HUDEP-2 (cell line): Measurements from ENCODE around the gene KLK15.
A peak's percentile ranks its signal among the peaks of the same experiment; 100 is the strongest.

Source experiments
- DNase-seq, 76 experiments: peaks; one replicate each; lab custom pipeline; 2025; ENCODE audit not compliant: unreplicated experiment in 76 of 76; lab: John Stamatoyannopoulos, UW

The KLK15 gene

DNA sequence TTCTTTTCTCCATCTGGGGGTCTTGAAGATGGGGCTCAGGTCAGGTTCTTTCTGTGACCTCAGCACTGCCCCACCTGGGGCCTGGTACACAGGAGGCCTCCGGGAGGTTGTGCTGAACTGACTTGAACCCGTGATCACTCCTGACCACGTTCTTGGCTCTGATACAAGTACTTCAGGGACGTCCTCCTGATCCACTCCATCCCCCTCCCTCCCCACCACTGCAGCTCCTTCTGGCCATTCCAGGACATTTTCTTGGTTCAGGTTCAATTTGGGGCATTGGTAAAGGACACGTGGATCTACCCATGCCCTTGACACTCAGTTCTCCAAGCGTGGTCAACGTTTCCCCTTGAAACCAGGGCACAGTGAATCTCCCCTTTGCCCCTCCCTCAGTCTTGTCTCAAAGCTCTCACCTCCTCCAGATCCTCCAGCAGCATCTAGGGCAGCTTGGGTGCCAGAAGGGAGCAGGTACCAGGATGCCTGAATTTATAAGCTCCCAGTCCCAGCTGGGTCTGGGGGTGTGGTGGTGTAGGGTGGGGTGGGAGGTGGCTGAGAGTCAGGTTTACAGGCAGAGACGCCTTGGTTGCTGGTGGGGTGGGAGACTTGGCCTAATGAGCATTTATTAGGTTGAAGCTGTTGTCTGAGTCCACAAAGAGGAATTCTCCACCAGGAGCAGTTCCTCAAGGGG lies at the start of gene KLK15:
Gene KLK15 (minus strand): TSS at position 458 of the 685 bp plus-strand sequence. CDS start 2,082 bp downstream, outside the sequence.
- peak in 4 of 76 experiments; percentile 18 to 52 (median 28) for DNase-seq

DNA sequence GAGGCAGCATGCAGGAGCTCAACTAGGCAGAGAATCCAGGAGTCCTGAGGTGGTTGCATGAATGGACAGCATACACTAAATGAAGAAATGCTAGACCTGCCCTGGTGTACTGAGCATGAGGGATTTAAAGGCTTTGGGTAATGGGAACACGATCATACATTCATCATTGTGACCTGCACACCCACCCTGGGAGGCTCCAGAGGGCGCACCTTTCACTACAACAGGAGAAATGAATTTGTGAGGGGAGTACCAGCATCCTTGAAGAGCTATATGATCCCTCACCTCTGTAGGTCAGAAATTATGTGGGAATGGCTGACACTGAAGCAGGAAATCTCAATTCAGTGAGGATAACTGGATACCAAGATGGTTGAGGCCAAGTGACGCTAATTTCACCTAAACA lies 48.8 kb upstream of the KLK15 start:
- no peak for DNase-seq

DNA sequence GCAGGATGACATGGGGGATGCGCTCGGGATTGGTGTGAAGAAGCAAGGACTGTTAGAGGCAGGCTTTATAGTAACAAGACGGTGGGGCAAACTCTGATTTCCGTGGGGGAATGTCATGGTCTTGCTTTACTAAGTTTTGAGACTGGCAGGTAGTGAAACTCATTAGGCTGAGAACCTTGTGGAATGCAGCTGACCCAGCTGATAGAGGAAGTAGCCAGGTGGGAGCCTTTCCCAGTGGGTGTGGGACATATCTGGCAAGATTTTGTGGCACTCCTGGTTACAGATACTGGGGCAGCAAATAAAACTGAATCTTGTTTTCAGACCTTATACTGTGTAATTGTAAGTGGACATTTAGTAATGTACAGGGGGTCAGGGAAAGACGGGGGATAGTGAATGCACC lies 46.9 kb upstream of the KLK15 start:
- DNase-seq, result no peak

DNA sequence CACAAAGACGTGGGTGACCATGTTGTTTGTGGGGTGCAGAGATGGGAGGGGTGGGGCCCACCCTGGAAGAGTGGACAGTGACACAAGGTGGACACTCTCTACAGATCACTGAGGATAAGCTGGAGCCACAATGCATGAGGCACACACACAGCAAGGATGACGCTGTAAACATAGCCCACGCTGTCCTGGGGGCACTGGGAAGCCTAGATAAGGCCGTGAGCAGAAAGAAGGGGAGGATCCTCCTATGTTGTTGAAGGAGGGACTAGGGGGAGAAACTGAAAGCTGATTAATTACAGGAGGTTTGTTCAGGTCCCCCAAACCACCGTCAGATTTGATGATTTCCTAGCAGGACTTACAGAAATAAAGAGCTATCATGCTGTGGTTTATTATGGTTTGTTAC lies 45.5 kb upstream of the KLK15 start:
- peak in 14 of 76 experiments; percentile 9 to 67 (median 24) for DNase-seq

DNA sequence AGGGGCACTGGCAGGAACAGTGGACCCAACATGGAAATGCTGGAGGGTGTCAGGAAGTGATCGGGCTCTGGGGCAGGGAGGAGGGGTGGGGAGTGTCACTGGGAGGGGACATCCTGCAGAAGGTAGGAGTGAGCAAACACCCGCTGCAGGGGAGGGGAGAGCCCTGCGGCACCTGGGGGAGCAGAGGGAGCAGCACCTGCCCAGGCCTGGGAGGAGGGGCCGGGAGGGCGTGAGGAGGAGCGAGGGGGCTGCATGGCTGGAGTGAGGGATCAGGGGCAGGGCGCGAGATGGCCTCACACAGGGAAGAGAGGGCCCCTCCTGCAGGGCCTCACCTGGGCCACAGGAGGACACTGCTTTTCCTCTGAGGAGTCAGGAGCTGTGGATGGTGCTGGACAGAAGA lies 44.0 kb upstream of the KLK15 start:
- DNase-seq, result no peak

DNA sequence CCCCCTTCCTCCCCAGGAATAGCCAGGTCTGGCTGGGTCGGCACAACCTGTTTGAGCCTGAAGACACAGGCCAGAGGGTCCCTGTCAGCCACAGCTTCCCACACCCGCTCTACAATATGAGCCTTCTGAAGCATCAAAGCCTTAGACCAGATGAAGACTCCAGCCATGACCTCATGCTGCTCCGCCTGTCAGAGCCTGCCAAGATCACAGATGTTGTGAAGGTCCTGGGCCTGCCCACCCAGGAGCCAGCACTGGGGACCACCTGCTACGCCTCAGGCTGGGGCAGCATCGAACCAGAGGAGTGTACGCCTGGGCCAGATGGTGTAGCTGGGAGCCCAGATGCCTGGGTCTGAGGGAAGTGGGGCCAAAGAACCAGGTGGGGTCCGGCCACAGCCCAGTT lies 43.1 kb upstream of the KLK15 start:
- DNase-seq, result no peak

DNA sequence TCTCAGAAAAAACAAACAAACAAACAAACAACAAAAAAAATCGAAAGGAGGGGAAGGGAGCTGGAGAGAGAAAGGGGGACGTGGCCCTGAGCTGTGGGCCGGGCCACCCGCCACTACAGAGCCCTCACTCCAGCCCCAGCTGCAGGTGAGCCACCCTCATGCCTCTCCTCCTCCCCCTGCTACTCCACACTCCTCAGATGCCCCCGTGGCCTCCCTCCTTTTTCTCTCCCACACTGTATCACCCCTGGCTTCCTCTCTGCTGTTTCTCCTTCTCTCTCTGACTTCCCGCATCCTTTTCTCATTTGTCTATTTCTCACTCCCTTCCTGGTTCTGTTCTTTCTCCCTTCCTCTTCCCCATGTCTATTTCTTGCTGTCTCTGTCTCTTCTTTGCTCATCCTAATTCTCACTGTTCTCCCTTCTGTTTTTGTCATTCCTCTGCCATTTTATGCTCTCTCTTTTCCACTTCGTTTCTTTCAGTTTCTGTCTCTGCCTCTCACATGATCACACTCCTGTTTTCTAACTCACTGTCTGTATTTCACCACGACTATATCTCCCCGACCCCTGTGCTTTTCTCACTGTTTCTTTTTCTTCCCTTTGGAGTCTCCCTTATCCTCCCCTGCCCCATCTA lies 42.5 kb upstream of the KLK15 start:
- DNase-seq, result no peak

DNA sequence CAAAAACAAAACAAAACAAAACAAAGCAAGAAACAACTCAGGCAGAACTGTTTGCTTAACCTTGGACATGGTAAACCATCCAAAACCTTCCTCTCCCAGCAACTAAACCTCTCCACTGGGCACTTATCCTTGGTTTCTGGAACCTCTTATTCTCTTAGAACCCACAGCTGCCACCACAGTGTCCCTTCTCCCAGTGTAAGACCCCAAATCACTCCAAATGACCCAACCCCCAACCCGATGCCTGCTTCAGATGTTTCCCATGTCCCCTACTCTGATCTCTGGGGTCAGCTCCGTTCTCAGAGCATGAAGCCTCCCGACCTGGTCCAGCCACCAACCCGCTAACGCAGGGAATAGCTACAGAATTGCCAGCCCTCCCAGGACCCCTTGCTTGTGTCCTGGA lies 40.8 kb upstream of the KLK15 start:
- no peak for DNase-seq

GRCh38 chr19:50873056-50873455 lies 39.7 kb upstream of the KLK15 start, which contains the start of gene KLK2:
Gene KLK2, plus strand, starts transcription at chr19:50873439. Its CDS starts 35 bp downstream, at chr19:50873474.
- no peak for DNase-seq

GRCh38 chr19:50870417-50871089 lies 37.2 kb upstream of the KLK15 start:
- peak in 36 of 76 experiments; percentile 7 to 77 (median 32) for DNase-seq

DNA sequence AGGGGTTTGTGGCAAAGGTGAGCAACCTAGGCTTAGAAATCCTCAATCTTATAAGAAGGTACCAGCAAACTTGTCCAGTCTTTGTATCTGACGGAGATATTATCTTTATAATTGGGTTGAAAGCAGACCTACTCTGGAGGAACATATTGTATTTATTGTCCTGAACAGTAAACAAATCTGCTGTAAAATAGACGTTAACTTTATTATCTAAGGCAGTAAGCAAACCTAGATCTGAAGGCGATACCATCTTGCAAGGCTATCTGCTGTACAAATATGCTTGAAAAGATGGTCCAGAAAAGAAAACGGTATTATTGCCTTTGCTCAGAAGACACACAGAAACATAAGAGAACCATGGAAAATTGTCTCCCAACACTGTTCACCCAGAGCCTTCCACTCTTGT lies 36.1 kb upstream of the KLK15 start:
- no peak for DNase-seq

GRCh38 chr19:50861496-50862286 lies 28.3 kb upstream of the KLK15 start:
- no peak for DNase-seq

- DNase-seq, result no peak
Measured at GRCh38 chr19:50861010-50861409, 27.6 kb upstream of the KLK15 start.

- no peak for DNase-seq
Measured at GRCh38 chr19:50859849-50860248, 26.5 kb upstream of the KLK15 start.

GRCh38 chr19:50858886-50859285 lies 25.5 kb upstream of the KLK15 start:
- DNase-seq, result no peak

GRCh38 chr19:50857366-50857765 lies 24.0 kb upstream of the KLK15 start:
- no peak for DNase-seq

DNA sequence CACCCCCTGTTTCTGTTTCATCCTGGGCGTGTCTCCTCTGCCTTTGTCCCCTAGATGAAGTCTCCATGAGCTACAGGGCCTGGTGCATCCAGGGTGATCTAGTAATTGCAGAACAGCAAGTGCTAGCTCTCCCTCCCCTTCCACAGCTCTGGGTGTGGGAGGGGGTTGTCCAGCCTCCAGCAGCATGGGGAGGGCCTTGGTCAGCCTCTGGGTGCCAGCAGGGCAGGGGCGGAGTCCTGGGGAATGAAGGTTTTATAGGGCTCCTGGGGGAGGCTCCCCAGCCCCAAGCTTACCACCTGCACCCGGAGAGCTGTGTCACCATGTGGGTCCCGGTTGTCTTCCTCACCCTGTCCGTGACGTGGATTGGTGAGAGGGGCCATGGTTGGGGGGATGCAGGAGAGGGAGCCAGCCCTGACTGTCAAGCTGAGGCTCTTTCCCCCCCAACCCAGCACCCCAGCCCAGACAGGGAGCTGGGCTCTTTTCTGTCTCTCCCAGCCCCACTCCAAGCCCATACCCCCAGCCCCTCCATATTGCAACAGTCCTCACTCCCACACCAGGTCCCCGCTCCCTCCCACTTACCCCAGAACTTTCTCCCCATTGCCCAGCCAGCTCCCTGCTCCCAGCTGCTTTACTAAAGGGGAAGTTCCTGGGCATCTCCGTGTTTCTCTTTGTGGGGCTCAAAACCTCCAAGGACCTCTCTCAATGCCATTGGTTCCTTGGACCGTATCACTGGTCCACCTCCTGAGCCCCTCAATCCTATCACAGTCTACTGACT lies 21.4 kb upstream of the KLK15 start, which contains the start of gene KLK3:
Gene KLK3 (plus strand): TSS at position 280 of the 775 bp plus-strand sequence. CDS start 41 bp downstream, at position 321.
- no peak for DNase-seq

DNA sequence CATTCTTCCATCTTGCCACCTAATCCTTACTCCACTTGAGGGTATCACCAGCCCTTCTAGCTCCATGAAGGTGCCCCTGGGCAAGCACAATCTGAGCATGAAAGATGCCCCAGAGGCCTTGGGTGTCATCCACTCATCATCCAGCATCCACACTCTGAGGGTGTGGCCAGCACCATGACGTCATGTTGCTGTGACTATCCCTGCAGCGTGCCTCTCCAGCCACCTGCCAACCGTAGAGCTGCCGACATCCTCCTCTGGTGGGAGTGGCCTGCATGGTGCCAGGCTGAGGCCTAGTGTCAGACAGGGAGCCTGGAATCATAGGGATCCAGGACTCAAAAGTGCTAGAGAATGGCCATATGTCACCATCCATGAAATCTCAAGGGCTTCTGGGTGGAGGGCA lies 18.2 kb upstream of the KLK15 start:
- DNase-seq, result no peak

GRCh38 chr19:50850738-50851137 lies 17.4 kb upstream of the KLK15 start:
- DNase-seq, result no peak

- DNase-seq, result no peak
Measured at GRCh38 chr19:50844296-50844935, 11.0 kb upstream of the KLK15 start.
